Right cardiac atrium (tissue), 5 donors: ENCODE results near the gene TAF4. TPM values are rescaled to one million over a fixed set of nuclear protein-coding genes. Genes with fewer than 3 reads are reported as not detected.

Experiments used
- ATAC-seq, 2 donors: fragments of 200-7000 bp; cut with Tn5 transposase; one replicate each; pipeline versions ENCODE4 v1.8.0 to v1.9.1; 2020; ENCODE audit warnings: moderate library complexity in 2 of 2, mild to moderate bottlenecking in 1 of 2
- DNase-seq, 3 donors: peaks; one replicate each; pipeline ENCODE4 v3.0.0-alpha.2; 2020
- H3K27ac ChIP-seq: one replicate; pipeline ENCODE4 v1.5.1; 2013; ENCODE audit warnings: mild to moderate bottlenecking, low read length, control low read depth, moderate library complexity
- H3K27me3 ChIP-seq: one replicate; pipeline ENCODE4 v1.6.1; 2013; ENCODE audit not compliant: control insufficient read depth, insufficient read depth
- H3K4me1 ChIP-seq: one replicate; pipeline ENCODE4 v1.6.1; 2013; ENCODE audit warnings: low read length; ENCODE audit not compliant: control insufficient read depth, insufficient read depth
- H3K4me3 ChIP-seq: one replicate; pipeline ENCODE4 v1.5.1; 2013; ENCODE audit warnings: low read length, control low read depth
- H3K9me3 ChIP-seq: one replicate; pipeline ENCODE4 v1.6.1; 2013; ENCODE audit warnings: low read length; ENCODE audit not compliant: control insufficient read depth
- WGBS: extraction: QIAGEN DNeasy Blood & Tissue Kit; methylation state at CpG from one replicate; pipeline ENCODE4 v1.1.7; 2013; 5-methylcytosine and 5-hydroxymethylcytosine counted together
- intact Hi-C, 4 donors: fragments of 100-400 bp; cut with DNase I; formaldehyde crosslinking; loops; one replicate each; pipeline versions ENCODE4 v1.11.0 to v1.14.0; 2022 to 2023
- polyA plus RNA-seq: library from polyadenylated mRNA; stranded (reverse); fragments of 200-250 nt; gene quantifications from one replicate; pipeline ENCODE4 v1.2.3, GENCODE V29; 2013
- total RNA-seq, 4 donors: library from RNA; stranded (reverse); fragmentation: NEBNext Ultra II Directional; extraction: Animal tissue kit (Norgen Biotek cat#: 25700); gene quantifications; one replicate each; pipeline ENCODE4 v1.2.1, GENCODE V29; 2021
- donor health status: healthy with polysubstance abuse.
- donor health status: DM: no; HTN: yes; CAD: no.
- donor health status: DM: no; HTN: no; CAD: no.
- donor health status: DM: no; HTN: yes; CAD: no; lungs with severe emphysema.
- donor health status: DM: yes; HTN: yes; CAD: no.

TAF4 gene
- total and polyA plus RNA-seq, 5 donors: 3.8 to 13.6 (median 8.3) TPM

DNA sequence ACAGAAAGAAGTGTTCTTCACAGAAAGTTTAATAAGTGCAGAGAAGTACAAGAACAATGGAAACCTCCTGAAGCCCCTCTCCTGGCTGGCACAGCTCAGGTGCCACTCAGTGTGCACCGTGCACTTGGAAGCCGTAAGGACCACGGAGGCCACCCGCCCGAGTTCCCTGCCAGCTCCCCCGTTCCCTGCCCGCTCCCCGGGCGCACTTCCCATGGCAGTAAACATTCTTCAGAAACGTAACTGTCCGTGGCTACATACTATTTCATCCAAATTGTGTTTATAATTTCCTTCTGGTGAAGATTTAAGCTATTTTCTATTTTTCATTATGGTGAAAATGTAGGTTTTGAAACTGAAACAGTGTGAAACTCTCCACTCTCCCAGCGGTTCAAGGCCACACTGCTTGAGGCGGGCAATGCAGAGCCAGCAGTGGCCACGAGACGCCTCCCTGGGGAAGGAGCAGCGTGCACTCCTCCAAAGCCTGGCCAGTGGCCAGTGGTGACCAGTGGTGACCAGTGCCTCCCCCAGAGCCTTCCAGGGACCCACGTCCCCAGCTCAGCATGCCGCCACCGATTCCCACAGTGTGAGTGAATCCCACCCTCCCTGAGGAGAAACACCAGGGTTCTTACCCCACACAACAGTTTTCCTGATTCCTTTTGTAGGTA lies 46.4 kb downstream of the TAF4 start:
- ATAC-seq: peak; percentile 4 to 24

DNA sequence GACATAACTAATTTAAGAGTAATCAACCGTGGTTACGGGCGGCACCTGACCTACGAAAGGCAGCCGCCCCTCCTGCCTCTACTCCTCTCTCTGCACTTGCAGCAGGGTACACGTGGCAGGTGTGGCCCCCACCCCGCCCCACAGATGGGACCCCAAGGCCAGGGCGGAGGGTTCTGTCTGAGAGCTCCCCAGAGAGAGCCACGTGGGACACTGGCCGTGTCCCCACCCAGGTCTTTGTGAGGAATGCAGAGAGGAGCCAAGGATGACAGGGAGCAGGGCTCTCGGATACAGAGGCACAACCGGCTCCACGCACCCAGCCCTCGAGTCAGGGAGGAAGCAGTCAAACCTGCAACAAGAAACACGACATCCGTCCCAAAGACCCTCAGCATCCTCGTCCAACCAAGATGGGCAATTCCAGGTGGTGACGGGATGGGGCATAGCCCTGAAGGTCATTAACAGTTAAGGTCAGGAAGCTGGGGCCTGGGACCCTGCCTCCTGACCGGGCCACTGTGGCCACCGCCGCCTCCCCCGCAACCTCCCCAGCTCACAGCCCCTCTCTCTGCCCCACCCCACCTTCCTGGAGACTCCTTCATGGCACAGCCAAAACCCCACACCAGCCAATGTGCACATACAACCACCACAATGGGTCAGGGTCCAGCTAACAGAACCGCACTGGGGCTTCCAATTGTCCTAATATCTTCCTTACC lies 47.1 kb downstream of the TAF4 start:
- intact Hi-C loops: loop anchor here in 2 of 4 donors (10.0 kb wide), 2 partner anchors 116 to 366 kb away; partner anchors contain the start of gene RPS21 (in 1 of the 2)
- ATAC-seq: no peak

More for the DNA sequence above, 46.4 kb downstream of the TAF4 start:
- peak in 1 of 3 donors; percentile 44 for DNase-seq
- Histone ChIP-seq H3K4me1 (peaks cover 3% of the 10 kb centered on the region), H3K9me3 (no peaks in the 10 kb centered on the region), H3K27ac (no peak overlapping the region), H3K4me3 (no peak overlapping the region), H3K27me3 (no peaks in the 10 kb centered on the region)
- intact Hi-C loops: loop anchor here in 2 of 4 donors (10.0 kb wide), 2 partner anchors 116 to 366 kb away; partner anchors contain the start of gene RPS21 (in 1 of the 2)
- 77% methylated on average over 19 of the region's 19 CpGs for WGBS

DNA sequence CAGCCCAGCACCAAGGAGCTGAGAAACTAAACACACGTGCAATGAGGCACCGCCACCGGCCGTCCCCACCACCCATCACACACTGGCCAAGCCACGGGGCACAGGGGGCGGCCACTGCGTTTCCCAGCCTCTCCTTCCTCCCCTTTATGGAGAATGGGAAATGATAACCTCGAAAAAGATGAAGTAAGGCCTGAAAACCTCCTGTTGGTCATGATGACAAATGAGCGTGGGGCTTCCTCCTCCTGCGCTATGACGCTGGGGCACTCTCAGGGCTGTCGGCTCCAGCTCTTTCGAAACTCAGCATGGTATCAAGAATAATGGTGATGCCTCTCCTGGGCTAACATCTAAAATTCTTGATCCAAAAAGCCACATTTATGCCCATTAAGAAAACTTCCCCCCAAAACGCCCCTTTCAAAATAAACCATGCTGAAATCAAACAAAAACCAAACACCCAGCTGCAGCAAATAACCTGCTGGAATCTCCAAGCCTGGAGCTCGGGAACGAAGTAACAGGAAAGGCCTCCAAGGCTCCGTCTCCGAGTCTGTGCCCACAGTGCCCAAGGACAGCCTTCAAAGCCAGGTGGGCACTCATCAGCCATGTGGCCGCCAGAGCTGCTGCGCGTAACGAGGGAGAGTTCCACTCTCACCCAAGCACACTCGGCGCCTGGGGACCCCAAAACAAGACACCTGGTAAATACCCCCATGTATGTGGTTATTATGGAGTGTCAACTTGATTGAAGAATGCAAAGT lies 50.0 kb downstream of the TAF4 start:
- Histone ChIP-seq H3K9me3 (no peaks in the 10 kb centered on the region), H3K4me3 (no peak overlapping the region), H3K4me1 (peaks cover under 1% of the 10 kb centered on the region), H3K27me3 (no peaks in the 10 kb centered on the region), H3K27ac (no peak overlapping the region)
- 91% methylated on average over 24 of the region's 24 CpGs for WGBS
- no peak for DNase-seq
- intact Hi-C loops: loop anchor here in 2 of 4 donors (10.0 kb wide), 2 partner anchors 119 to 369 kb away; partner anchors contain the start of gene RPS21 (in 1 of the 2)
- no peak for ATAC-seq

More for the DNA sequence above, 47.1 kb downstream of the TAF4 start:
- H3K27me3 ChIP-seq: no peaks in the 10 kb centered on the region
- DNase-seq: no peak
- H3K4me1 ChIP-seq: peaks cover 3% of the 10 kb centered on the region
- WGBS: 89% methylated on average over 23 of the region's 23 CpGs
- no peak overlapping the region for H3K27ac ChIP-seq
- no peaks in the 10 kb centered on the region for H3K9me3 ChIP-seq
- H3K4me3 ChIP-seq: no peak overlapping the region

DNA sequence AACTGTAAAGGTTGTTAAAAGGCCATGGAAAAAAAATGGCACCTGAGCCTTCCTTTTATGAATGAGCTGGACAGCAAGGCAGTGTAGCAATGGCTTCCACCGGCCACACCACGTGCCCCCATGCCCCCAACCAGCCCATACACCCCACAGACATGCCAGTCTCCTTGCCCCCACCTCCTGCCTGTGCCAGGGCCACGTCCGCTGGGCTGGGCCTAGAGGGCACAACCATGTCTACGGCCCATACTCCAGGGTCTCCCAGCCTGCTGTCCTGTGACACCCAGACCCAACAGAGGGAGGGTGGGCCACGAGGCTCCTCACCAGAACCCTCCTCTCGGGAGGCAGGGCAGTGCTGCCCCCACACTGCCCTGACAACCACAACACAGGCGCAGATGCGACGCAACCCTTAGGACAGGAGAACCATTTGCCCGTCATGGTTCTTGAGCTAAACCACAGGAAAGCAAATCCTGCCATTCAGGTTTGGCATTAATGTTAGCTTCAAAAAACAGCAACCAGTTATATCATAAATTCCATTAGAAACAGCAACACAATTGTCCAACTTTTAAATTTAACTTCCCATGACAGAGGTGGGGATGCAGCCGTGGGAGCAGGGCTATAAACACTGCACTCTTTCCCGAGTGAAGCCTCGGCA lies 50.7 kb downstream of the TAF4 start:
- Histone ChIP-seq H3K4me3 (no peak overlapping the region), H3K9me3 (no peaks in the 10 kb centered on the region), H3K27ac (no peak overlapping the region), H3K4me1 (no peaks in the 10 kb centered on the region), H3K27me3 (no peaks in the 10 kb centered on the region)
- DNase-seq (no peak), ATAC-seq (no peak)
- WGBS: 91% methylated on average over 14 of the region's 14 CpGs
- intact Hi-C loops: loop anchor here in 3 of 4 donors (5.0 to 10.0 kb wide), 4 partner anchors 120 to 370 kb away; partner anchors contain the start of gene RPS21 (in 1 of the 3)

DNA sequence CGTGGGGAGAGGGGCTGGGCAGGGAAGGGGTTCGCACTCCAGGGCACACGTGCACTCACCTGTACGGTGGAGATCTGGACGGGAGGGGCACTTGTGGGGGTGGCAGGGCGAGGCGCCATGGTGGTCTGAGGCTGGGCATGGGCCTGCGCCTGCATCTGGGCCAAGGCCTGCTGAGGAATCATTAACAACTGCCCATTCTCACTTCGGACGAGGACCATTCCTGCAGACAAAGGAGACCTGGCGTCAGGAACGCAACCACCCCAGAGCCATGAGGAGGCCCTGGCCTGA lies 51.2 kb downstream of the TAF4 start:
- ATAC-seq: no peak
- intact Hi-C loops: loop anchor here in 3 of 4 donors (5.0 to 10.0 kb wide), 4 partner anchors 120 to 370 kb away; partner anchors contain the start of gene RPS21 (in 1 of the 3)
- Histone ChIP-seq H3K27me3 (no peaks in the 10 kb centered on the region), H3K4me1 (no peaks in the 10 kb centered on the region), H3K27ac (no peak overlapping the region), H3K9me3 (no peaks in the 10 kb centered on the region), H3K4me3 (no peak overlapping the region)
- WGBS: 91% methylated on average over 12 of the region's 12 CpGs
- DNase-seq: no peak

DNA sequence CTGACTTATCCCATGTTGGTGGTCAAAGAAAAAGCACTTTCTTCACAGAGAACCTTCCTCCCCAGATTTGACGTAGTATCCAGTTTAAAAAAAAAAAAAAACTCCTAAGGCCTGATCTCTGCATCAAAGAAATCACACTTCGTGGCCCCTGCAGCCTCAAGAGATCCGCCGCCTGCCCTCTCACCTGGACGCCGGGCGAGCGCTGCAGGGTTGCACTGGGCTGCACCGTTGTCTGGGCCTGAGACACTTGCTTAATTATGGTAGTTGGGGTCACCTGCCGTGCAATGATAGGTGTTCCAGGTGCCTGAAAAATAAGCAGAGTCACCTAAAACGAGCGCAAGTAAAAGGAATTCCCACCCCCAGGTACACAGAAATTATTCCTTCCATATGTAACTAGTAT lies 53.0 kb downstream of the TAF4 start:
- H3K27me3 ChIP-seq: no peaks in the 10 kb centered on the region
- WGBS: 95% methylated on average over 12 of the region's 12 CpGs
- intact Hi-C loops: loop anchor here in 3 of 4 donors (5.0 to 10.0 kb wide), 4 partner anchors 122 to 372 kb away; partner anchors contain the start of gene RPS21 (in 1 of the 3)
- H3K27ac ChIP-seq: no peak overlapping the region
- DNase-seq: no peak
- no peak for ATAC-seq
- no peaks in the 10 kb centered on the region for H3K9me3 ChIP-seq
- H3K4me1 ChIP-seq: no peaks in the 10 kb centered on the region
- no peak overlapping the region for H3K4me3 ChIP-seq

DNA sequence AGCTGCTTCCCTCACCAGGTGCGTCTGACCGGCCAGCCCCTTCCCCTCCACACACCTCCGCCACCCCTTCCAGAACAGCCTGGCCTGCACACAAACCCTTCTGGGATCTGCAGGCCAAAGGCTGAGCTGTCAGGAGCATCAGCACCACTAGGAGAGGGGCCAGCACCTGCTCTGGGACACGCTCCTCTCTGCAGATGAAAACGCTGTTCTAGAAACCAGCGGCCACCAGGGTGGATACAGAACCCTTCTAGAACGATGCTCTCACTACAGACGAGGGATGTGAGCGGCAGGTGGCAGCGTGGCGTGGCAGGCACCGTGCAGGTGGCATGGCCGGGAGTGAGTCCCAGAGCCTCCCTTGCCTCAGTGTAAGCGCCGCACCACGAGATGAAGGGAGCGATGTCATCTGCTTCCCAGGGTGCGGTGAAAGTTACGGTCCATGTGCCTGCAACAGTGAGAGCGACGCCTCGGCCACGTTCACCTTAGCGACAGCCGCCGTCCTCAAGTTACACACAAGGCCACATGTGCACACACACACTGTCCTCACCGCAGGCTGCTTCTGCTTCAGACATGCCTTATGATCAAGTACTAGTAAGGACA lies 53.6 kb downstream of the TAF4 start:
- no peak overlapping the region for H3K27ac ChIP-seq
- WGBS: 94% methylated on average over 27 of the region's 27 CpGs
- H3K4me1 ChIP-seq: no peaks in the 10 kb centered on the region
- ATAC-seq (no peak), DNase-seq (no peak)
- H3K4me3 ChIP-seq: no peak overlapping the region
- intact Hi-C loops: loop anchor here in 3 of 4 donors (5.0 to 10.0 kb wide), 4 partner anchors 123 to 373 kb away; partner anchors contain the start of gene RPS21 (in 1 of the 3)
- H3K27me3 ChIP-seq: no peaks in the 10 kb centered on the region
- H3K9me3 ChIP-seq: no peaks in the 10 kb centered on the region

DNA sequence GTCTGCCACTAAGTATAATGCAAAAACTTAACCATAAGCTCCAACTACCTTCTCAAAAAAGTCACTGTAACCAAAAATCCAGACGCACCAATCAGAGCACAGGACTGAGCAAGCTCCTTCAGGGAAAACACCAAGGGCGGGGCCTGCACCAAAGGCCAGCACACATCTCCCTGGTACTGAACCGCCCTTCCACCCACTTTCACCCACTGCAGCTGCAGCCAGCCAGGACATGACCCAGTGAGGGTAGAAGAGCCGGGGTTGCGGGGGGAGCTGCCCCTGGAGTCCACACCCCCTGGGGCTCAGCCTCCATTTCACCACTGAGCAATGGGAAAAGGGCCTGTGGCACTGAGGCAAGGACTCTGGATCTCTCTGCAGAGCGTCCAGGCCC lies 54.3 kb downstream of the TAF4 start:
- Histone ChIP-seq H3K27me3 (no peaks in the 10 kb centered on the region), H3K4me3 (no peak overlapping the region), H3K9me3 (no peaks in the 10 kb centered on the region), H3K27ac (no peak overlapping the region), H3K4me1 (no peaks in the 10 kb centered on the region)
- 88% methylated on average over 6 of the region's 6 CpGs for WGBS
- no peak for DNase-seq
- no peak for ATAC-seq
- intact Hi-C loops: loop anchor here in 3 of 4 donors (5.0 to 10.0 kb wide), 4 partner anchors 123 to 373 kb away; partner anchors contain the start of gene RPS21 (in 1 of the 3)

DNA sequence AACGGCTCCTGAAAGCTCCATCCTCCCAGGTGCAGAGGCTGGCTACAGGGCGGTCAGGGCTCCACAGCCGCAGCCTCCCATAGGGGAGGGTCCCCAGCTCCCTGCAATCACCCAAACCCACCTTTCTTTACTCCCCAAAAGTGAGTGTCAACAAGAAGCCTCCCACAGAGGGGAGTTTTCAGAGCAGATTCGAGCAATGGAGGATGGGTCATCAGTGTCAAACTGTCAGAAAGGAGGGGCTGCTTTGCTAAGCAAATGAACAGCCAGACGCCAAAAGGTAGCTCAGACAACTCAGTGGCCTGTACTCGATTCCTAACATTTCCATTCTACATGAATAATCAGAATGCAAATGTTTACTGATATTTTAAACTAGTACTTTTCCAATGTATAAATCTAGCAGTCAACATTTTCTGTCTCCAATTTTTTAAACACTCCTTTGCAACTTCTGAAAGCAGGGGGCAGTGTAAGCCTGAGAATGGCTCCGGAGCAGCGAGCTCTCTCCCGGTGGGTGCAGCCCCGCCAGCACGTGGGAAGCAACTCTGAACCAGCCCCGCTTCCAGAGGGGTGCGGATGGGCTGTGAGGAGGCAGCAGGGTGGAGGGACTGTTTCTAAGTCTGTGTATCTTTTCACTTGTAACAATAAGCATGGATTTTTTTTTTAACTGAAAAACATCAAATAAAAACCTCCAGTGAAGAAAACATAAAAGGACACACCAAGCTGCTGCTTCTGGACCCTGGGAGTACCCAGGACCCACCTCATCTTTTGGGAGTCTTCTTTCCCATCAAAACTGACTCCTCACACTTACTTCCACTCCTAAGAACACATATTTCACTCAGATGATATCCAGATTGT lies 54.9 kb downstream of the TAF4 start:
- peak; percentile 55 to 68 for ATAC-seq
- Histone ChIP-seq H3K9me3 (no peaks in the 10 kb centered on the region), H3K27ac (no peak overlapping the region), H3K27me3 (no peaks in the 10 kb centered on the region), H3K4me3 (no peak overlapping the region), H3K4me1 (no peaks in the 10 kb centered on the region)
- DNase-seq: peak; percentile 51 to 78 (median 72)
- 37% methylated on average over 13 of the region's 13 CpGs for WGBS
- intact Hi-C loops: loop anchor here in 3 of 4 donors (5.0 to 10.0 kb wide), 4 partner anchors 124 to 374 kb away; partner anchors contain the start of gene RPS21 (in 1 of the 3)
